NT2/D1 (cell line): ENCODE results near the gene PARP11.

ENCODE experiments used
- SUZ12 ChIP-seq: IDR thresholded peaks from 2 replicates; pipeline ENCODE4 v1.6.1; 2011; ENCODE audit not compliant: insufficient read length, insufficient read depth; ENCODE audit errors: extremely low read depth
- ZNF274 ChIP-seq: IDR thresholded peaks from 2 replicates; pipeline ENCODE4 v1.6.1; 2011; ENCODE audit warnings: mild to moderate bottlenecking, low read depth, low read length

DNA sequence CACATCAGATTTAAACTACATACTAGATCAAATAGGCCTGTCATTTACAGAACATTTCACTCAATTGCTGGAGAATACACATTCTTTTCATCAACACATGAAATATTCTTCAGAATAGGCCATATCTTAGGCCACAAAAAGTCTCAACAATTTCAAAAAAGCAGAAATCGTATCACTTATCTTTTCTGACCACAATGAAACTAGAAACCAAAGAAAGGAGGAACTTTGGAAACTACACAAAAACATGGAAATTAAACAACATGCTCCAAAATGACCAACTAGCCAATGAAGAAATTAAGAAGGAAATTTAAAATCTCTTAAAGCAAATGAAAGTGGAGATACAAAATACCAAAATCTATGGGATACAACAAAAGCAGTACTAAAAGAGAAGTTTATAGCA, 35.1 kb downstream of the PARP11 start:
- TF ChIP-seq ZNF274: no peak
- TF ChIP-seq SUZ12: no peak
